GM13977 (cell line): Measurements from ENCODE around the gene ACR.

ENCODE experiments used
- DNase-seq: peaks from one replicate; pipeline ENCODE4 v3.0.0; 2012; ENCODE audit warnings: low spot score
- CTCF ChIP-seq: IDR thresholded peaks from 2 replicates; pipeline ENCODE4 v1.5.1; 2012; ENCODE audit warnings: mild to moderate bottlenecking, control low read depth; ENCODE audit not compliant: insufficient read depth; ENCODE audit errors: extremely low read depth, missing control alignments
- in situ Hi-C: fragments of 300-500 bp; cut with MboI; formaldehyde crosslinking; loops from one replicate; pipeline ENCODE4 v1.12.0; 2022; ENCODE audit warnings: low sequenced_read_pairs, low pct_unique_long_range_greater_than_20kb, mixed read lengths, inconsistent platforms; ENCODE audit not compliant: unreplicated experiment

The ACR gene

GRCh38 chr22:50737728-50738648 lies at the start of gene ACR:
Gene ACR, plus strand, starts transcription at chr22:50738204. Its CDS starts 32 bp downstream, at chr22:50738236.
- no peak for DNase-seq
- TF ChIP-seq CTCF: no peak
- in situ Hi-C loops: no loop called here

GRCh38 chr22:50688448-50688847 lies 49.6 kb upstream of the ACR start:
- TF ChIP-seq CTCF: no peak
- in situ Hi-C loops: no loop called here
- DNase-seq: no peak

GRCh38 chr22:50691521-50691920 lies 46.5 kb upstream of the ACR start:
- peak; percentile 59 for TF ChIP-seq CTCF
- peak; percentile 54 for DNase-seq
- in situ Hi-C loops: no loop called here

- in situ Hi-C loops: no loop called here
- no peak for TF ChIP-seq CTCF
- no peak for DNase-seq
Observed at GRCh38 chr22:50693462-50693861, 44.5 kb upstream of the ACR start.

GRCh38 chr22:50694099-50694605 lies 43.9 kb upstream of the ACR start:
- no peak for DNase-seq
- in situ Hi-C loops: no loop called here
- no peak for TF ChIP-seq CTCF

- no peak for DNase-seq
- in situ Hi-C loops: no loop called here
Observed at GRCh38 chr22:50694766-50695420, 43.1 kb upstream of the ACR start.

More at GRCh38 chr22:50694766-50695420, 43.1 kb upstream of the ACR start:
- no peak for TF ChIP-seq CTCF
